ENCODE results near the gene ASIC1. TPM values are rescaled to one million over a fixed set of nuclear protein-coding genes. Genes with fewer than 3 reads are reported as not detected.

The ASIC1 gene
- total and polyA plus RNA-seq, 2 of the 4 experiments (the other 2 are of a cell fraction), result 1.6 to 9.9 TPM

- Histone ChIP-seq H4K91ac (ENCODE audit: insufficient read depth, low read depth, low read length) (no peak overlapping the region), H2BK20ac (ENCODE audit: low read depth, low read length) (no peak overlapping the region), H3K9ac (ENCODE audit: low read depth, low read length) (no peak overlapping the region), H3K14ac (replicated peaks; ENCODE audit: low read depth, low read length) (no peak overlapping the region), H3K9me1 (ENCODE audit: insufficient read depth, low read length) (no peaks in the 10 kb centered on the region), H3K18ac (ENCODE audit: low read depth, low read length) (no peak overlapping the region), H4K5ac (ENCODE audit: low read depth, low read length) (no peak overlapping the region), H3K4ac (ENCODE audit: low read depth, low read length) (no peak overlapping the region), H3K4me2 (ENCODE audit: low read depth, low read length) (no peak overlapping the region), H3K27ac (ENCODE audit: insufficient read depth, low read length) (no peak overlapping the region), H3K23ac (ENCODE audit: low read depth, low read length) (no peak overlapping the region), H3K36me3 (ENCODE audit: control insufficient read depth, insufficient read depth, low read length) (peaks cover 65% of the 10 kb centered on the region), H3K27me3 (ENCODE audit: control insufficient read depth, insufficient read depth, low read length) (no peaks in the 10 kb centered on the region), H2BK5ac (ENCODE audit: low read depth, low read length, poor library complexity, severe bottlenecking) (no peak overlapping the region), H3K4me1 (ENCODE audit: control insufficient read depth, insufficient read depth, low read length) (no peaks in the 10 kb centered on the region), H2AK5ac (ENCODE audit: low read depth, low read length) (no peak overlapping the region), H3K79me1 (ENCODE audit: low read depth in 1 of 2, low read length in 2 of 2) (peaks cover 4 to 34% of the 10 kb centered on the region in 2 experiments; a peak in 3 of 4 replicates), H3K9me3 (ENCODE audit: control insufficient read depth, insufficient read depth, low read length) (no peaks in the 10 kb centered on the region), H4K20me1 (ENCODE audit: insufficient read depth, low read length) (peaks cover 5% of the 10 kb centered on the region; the same call in 1 of the 2 replicates), H3K4me3 (ENCODE audit: insufficient read depth, low read depth, low read length) (no peak overlapping the region), H2AFZ (replicated peaks; ENCODE audit: low read length, poor library complexity) (no peak overlapping the region), H2AK9ac (replicated peaks; ENCODE audit: low read depth, low read length, poor library complexity) (peak overlapping the region; percentile 31), H2BK120ac (ENCODE audit: low read depth, low read length) (no peak overlapping the region), H2BK15ac (ENCODE audit: low read depth, low read length) (no peak overlapping the region), H3K56ac (ENCODE audit: extremely low read depth, insufficient read depth, low read length) (no peak overlapping the region), H4K8ac (ENCODE audit: low read depth in 2 of 2, low read length in 2 of 2) (no peak overlapping the region)
- in situ Hi-C loops (cut with MboI; ENCODE audit: low sequenced_read_pairs), result no loop called here
- WGBS, 2 experiments (ENCODE audit: extremely low coverage in 2 of 2, insufficient read length in 1 of 2), result 92% methylated on average over 2 of the region's 6 CpGs; no CpG with 5 or more reads in 1 of the 2 experiments
- TF ChIP-seq RAD21 (IDR thresholded peaks at IDR 0.05; ENCODE audit: low read length) (no peak), CTCF (conservative IDR thresholded peaks at IDR 0.05; ENCODE audit: low read depth, low read length) (no peak), CHD1 (IDR thresholded peaks at IDR 0.05; ENCODE audit: low read depth, low read length) (no peak), MXI1 (IDR thresholded peaks at IDR 0.05; ENCODE audit: borderline replicate concordance, low read depth, low read length) (no peak), RFX5 (IDR thresholded peaks at IDR 0.05; ENCODE audit: low read depth, low read length) (no peak), MAFK (IDR thresholded peaks at IDR 0.05; ENCODE audit: low read depth, low read length) (no peak), NFE2L2 (IDR thresholded peaks at IDR 0.05; ENCODE audit: low read depth, low read length) (no peak), USF2 (IDR thresholded peaks at IDR 0.05; ENCODE audit: low read depth, low read length) (no peak), POLR2A (IDR thresholded peaks at IDR 0.05; ENCODE audit: low read depth, low read length) (no peak), CEBPB (IDR thresholded peaks at IDR 0.05; ENCODE audit: low read depth, low read length) (no peak), MAZ (IDR thresholded peaks at IDR 0.05; ENCODE audit: borderline replicate concordance, low read depth, low read length) (no peak), RCOR1 (IDR thresholded peaks at IDR 0.05; ENCODE audit: insufficient replicate concordance, low read length) (no peak), FOS (IDR thresholded peaks at IDR 0.05; ENCODE audit: low read depth, low read length) (no peak), BHLHE40 (IDR thresholded peaks at IDR 0.05; ENCODE audit: low read depth, low read length) (no peak), SMC3 (IDR thresholded peaks at IDR 0.05; ENCODE audit: low read depth, low read length) (no peak)
- TF ChIP-seq, protein P1, sequence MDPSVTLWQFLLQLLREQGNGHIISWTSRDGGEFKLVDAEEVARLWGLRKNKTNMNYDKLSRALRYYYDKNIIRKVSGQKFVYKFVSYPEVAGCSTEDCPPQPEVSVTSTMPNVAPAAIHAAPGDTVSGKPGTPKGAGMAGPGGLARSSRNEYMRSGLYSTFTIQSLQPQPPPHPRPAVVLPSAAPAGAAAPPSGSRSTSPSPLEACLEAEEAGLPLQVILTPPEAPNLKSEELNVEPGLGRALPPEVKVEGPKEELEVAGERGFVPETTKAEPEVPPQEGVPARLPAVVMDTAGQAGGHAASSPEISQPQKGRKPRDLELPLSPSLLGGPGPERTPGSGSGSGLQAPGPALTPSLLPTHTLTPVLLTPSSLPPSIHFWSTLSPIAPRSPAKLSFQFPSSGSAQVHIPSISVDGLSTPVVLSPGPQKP (IDR thresholded peaks at IDR 0.05; ENCODE audit: borderline replicate concordance, low read depth, low read length), result no peak
- no TSS peak for BruUV-seq (replicated peaks)
- DNase-seq (no peak), ATAC-seq (ENCODE audit: low read depth) (no peak)
- dilution Hi-C loops (cut with HindIII; ENCODE audit: low sequenced_read_pairs, unreplicated experiment), result no loop called here
- ChIA-PET POLR2A (ENCODE audit: unreplicated experiment) (interaction anchor here (0.6 kb wide), 1 partner anchor 141 kb away, joined by 4 read pairs; no protein-coding TSS in a partner anchor), CTCF (no interaction called here)
- intact Hi-C loops (cut with micrococcal nuclease), result no loop called here
These were observed 40.6 kb downstream of the ASIC1 start for GRCh38 chr12:50097952-50098351.

Data from IMR-90 (cell line).